Fibroblast of the aortic adventitia (primary cell): Measurements from ENCODE around the gene ISCA2. TPM values are rescaled to one million over a fixed set of nuclear protein-coding genes. Genes with fewer than 3 reads are reported as not detected.

Experiments
- DNase-seq: peaks from one replicate; pipeline ENCODE4 v3.0.0-alpha.2; 2010; ENCODE audit warnings: low read depth
- H3K4me3 ChIP-seq: 2 replicates; pipeline ENCODE4 v1.5.1; 2011; ENCODE audit warnings: low read depth, mild to moderate bottlenecking, control low read depth, low read length, moderate library complexity
- total RNA-seq: library from RNA; depleted of rRNA; stranded (reverse); fragments of >200 nt; gene quantifications from 2 replicates; pipeline ENCODE4 v1.2.3, GENCODE V29; 2012; ENCODE audit warnings: low replicate concordance
- TF ChIP-seq, protein P1 (sequence below): IDR thresholded peaks from 2 replicates; pipeline ENCODE4 v1.5.1; 2011; ENCODE audit warnings: mild to moderate bottlenecking, low read length, control low read depth, inconsistent platforms; ENCODE audit not compliant: insufficient read depth

The ISCA2 gene
- total RNA-seq, 1 donor = 12.9 TPM

DNA sequence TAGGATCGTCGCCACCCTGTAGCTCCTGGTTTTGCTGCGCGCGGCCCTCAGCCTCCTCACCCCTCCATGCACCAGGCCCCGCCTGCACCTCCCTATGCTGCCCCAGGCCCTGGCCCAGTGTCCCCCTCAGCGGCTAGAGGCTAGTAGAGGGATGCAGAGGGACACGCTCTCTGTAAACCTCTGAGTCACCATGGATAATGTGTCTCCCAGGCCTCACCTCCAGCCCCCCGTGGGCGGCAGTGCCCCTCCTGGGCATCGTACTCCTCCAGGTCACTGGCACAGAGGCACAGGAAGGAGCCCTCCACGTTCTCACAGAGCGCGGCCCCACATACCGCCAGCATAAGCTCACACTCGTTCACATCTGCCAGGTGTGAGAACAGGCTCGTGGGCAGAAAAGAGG is 12.3 kb downstream of the ISCA2 start:
- no peak for DNase-seq
- no peak overlapping the region for H3K4me3 ChIP-seq
- TF ChIP-seq, protein P1, sequence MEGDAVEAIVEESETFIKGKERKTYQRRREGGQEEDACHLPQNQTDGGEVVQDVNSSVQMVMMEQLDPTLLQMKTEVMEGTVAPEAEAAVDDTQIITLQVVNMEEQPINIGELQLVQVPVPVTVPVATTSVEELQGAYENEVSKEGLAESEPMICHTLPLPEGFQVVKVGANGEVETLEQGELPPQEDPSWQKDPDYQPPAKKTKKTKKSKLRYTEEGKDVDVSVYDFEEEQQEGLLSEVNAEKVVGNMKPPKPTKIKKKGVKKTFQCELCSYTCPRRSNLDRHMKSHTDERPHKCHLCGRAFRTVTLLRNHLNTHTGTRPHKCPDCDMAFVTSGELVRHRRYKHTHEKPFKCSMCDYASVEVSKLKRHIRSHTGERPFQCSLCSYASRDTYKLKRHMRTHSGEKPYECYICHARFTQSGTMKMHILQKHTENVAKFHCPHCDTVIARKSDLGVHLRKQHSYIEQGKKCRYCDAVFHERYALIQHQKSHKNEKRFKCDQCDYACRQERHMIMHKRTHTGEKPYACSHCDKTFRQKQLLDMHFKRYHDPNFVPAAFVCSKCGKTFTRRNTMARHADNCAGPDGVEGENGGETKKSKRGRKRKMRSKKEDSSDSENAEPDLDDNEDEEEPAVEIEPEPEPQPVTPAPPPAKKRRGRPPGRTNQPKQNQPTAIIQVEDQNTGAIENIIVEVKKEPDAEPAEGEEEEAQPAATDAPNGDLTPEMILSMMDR = no peak

DNA sequence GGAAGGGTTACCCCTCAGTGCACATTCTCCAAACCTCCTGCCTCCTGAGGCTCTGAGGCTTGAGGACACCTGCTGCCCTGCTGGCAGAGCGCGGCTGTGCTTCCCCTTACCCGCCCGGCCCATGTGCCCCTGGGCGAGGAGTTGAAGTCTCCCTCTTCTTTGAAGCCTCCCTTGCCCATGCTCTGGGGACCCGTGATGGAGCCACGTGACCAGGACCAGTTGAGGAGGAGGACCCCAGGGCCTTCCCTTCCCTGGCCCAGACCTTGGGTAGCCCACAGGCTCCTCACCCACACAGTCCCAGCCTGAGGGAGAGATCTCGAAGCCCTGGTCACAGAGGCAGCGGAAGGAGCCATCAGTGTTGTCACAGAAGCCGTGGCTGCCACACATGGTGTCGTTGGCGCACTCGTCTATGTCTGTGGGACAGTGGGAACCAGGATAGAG is 12.9 kb downstream of the ISCA2 start:
- no peak for DNase-seq
- H3K4me3 ChIP-seq = no peak overlapping the region
- TF ChIP-seq, protein P1 = no peak

- H3K4me3 ChIP-seq = no peak overlapping the region
- TF ChIP-seq, protein P1 = no peak
These were observed 13.5 kb downstream of the ISCA2 start for GRCh38 chr14:74507085-74507484.

GRCh38 chr14:74507840-74508239 is 14.3 kb downstream of the ISCA2 start:
- H3K4me3 ChIP-seq = no peak overlapping the region
- TF ChIP-seq, protein P1 = no peak
- DNase-seq = no peak

More at GRCh38 chr14:74507085-74507484, 13.5 kb downstream of the ISCA2 start:
- no peak for DNase-seq

DNA sequence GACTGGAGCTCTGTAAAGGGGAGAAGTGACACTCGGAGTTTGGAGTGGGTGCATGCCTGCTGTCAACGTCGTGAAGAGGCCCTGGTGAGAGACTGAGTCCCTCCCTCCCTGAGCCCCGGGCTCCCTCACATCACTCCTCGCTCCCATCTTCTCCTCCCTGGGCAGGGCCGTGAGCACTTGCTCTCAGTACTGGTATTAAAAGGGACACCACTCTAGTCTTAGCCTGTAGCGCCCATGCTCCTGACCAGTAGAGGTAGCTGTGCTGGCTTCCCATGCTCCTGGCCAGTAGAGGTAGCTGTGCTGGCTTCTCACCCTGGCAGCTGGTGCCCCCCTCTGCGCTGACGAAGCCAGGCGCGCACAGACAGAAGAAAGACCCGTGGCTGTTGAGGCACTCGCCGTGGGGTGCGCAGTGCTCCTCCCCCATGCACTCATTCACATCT is 14.7 kb downstream of the ISCA2 start:
- H3K4me3 ChIP-seq = no peak overlapping the region
- TF ChIP-seq, protein P1 = peak; percentile 23
- no peak for DNase-seq

GRCh38 chr14:74508844-74509428 is 15.4 kb downstream of the ISCA2 start:
- no peak for DNase-seq

More at GRCh38 chr14:74508844-74509428, 15.4 kb downstream of the ISCA2 start:
- TF ChIP-seq, protein P1 = no peak
- H3K4me3 ChIP-seq = no peak overlapping the region
